Pancreas (tissue), 10 donors: ENCODE results near the gene GATD1. TPM values are rescaled to one million over a fixed set of nuclear protein-coding genes. Genes with fewer than 3 reads are reported as not detected.

ENCODE experiments used
- ATAC-seq, 4 donors: fragments of 200-7000 bp; cut with Tn5 transposase; one replicate each; pipeline versions ENCODE4 v1.8.0 to v1.9.1; 2020; ENCODE audit warnings: mild to moderate bottlenecking in 4 of 4, moderate library complexity in 4 of 4
- DNase-seq, 6 donors: peaks; one replicate each; pipeline ENCODE4 v3.0.0-alpha.2; 2020
- FAIRE-seq: peaks from 2 replicates; lab custom pipeline; 2012; peaks lifted over from hg19 to GRCh38; lab: Jason Lieb, UNC
- H3K27ac ChIP-seq, 4 donors: fragments of 200-600 bp; sonication (generic); 1 replicate in 3 of 4; 2 replicates in 1 of 4; pipeline versions ENCODE4 v1.5.0 to v1.8.0; 2020
- H3K27me3 ChIP-seq, 4 donors: fragments of 200-600 bp; one replicate each; pipeline ENCODE4 v1.8.0; 2021
- H3K36me3 ChIP-seq, 3 donors: fragments of 200-600 bp; sonication (generic) in 1 of 3; one replicate each; pipeline versions ENCODE4 v1.5.0 to v1.8.0; 2020 to 2021
- H3K4me1 ChIP-seq, 3 donors: fragments of 200-600 bp; one replicate each; pipeline ENCODE4 v1.8.0; 2021
- H3K4me3 ChIP-seq, 4 donors: fragments of 200-600 bp; sonication (generic) in 2 of 4; one replicate each; pipeline versions ENCODE4 v1.5.0 to v1.8.0; 2020 to 2021
- H3K9me3 ChIP-seq, 4 donors: fragments of 200-600 bp; one replicate each; pipeline ENCODE4 v1.8.0; 2021
- WGBS, 2 donors: extraction: QIAGEN DNeasy Blood & Tissue Kit; methylation state at CpG; one replicate each; pipeline ENCODE4 v1.1.7; 2013; 5-methylcytosine and 5-hydroxymethylcytosine counted together
- intact Hi-C, 3 donors: fragments of 100-400 bp; cut with DNase I; formaldehyde crosslinking; loops; one replicate each; pipeline versions ENCODE4 v1.11.1 to v1.14.2; 2022
- polyA plus RNA-seq, 2 donors: library from polyadenylated mRNA; stranded (reverse); fragments of 200-250 nt; gene quantifications; one replicate each; pipeline ENCODE4 v1.2.3, GENCODE V29; 2013
- total RNA-seq, 6 donors: library from RNA; stranded (reverse); fragmentation: NEBNext Ultra II Directional in 4 of 6; extraction: Animal tissue kit (Norgen Biotek cat#: 25700) in 4 of 6; gene quantifications; one replicate each; pipeline versions ENCODE4 v1.2.1 to v1.2.4, GENCODE V29; 2021 to 2023
- TF ChIP-seq, protein P1 (sequence below), 4 donors: fragments of 200-600 bp; sonication (generic) in 3 of 4; IDR thresholded peaks; one replicate each; pipeline versions ENCODE4 v1.5.0 to v1.8.0; 2021; ENCODE audit warnings: antibody characterized with exemption in 4 of 4
- donor health status: healthy with polysubstance abuse.
- donor health status: DM: no; HTN: no; CAD: no; lungs with moderate emphysema.
- donor health status: DM: no; HTN: no; CAD: no.
- donor health status: control.
- donor health status: control.
- donor health status: Bipolar disorder and iron deficiency.
- donor health status: DM: yes; HTN: yes; CAD: no.
- donor health status: DM: no; HTN: no; CAD: no.
- donor health status: DM: no; HTN: no; CAD: no.
- donor health status: DM: yes; HTN: yes; CAD: no.

The GATD1 gene
- total and polyA plus RNA-seq, 8 donors = 13.6 to 43.2 (median 21.5) TPM

DNA sequence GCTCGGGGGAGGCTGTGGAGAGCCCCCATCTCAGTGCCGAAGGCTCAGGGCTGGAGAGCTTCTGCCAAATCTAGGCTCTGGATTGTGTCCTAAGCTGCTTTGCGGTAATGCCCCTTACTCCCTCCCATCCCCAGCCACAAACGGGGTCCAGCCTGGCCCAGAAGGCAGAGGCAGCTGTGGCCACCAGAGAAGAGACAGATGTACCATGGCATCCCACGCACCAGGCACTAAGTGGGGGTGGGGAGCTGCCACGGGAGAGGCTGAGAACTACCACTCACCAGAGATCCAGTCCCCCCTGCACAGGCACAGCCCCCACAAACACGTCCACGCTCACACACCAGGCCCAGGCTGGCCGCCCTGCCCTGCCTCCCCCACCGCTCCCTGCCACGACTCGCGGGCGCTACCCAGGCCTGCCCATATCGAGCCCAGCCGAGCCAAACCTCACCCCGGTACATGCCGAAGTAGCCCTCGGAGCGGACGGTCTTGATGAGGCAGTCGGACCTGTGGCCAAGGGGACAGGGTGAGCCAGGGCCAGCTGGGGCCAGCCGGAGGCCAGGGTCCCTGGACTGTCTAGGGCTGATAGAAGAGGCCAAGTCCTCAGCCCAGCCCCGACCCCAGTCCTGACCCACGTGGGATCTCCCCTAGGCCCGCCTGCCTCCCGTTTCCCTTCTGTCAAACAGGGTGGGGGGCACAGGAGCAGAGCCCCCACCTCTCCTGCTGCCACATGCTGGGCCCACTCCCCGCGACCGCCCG, 16.9 kb upstream of the GATD1 start:
- WGBS, 2 donors = 36 to 37% methylated on average over 30 to 31 of the region's 31 CpGs
- Histone ChIP-seq H3K4me1 (peaks cover 8 to 17% (median 8%) of the 10 kb centered on the region in 3 donors), H3K9me3 (no peaks in the 10 kb centered on the region), H3K27ac (peak overlapping the region; percentile 86 to 90 (median 88)), H3K4me3 (peak overlapping the region in 3 of 4 donors; percentile 60 to 85 (median 72)), H3K27me3 (no peaks in the 10 kb centered on the region), H3K36me3 (peaks cover 0 to 14% (median 4%) of the 10 kb centered on the region in 3 donors)
- FAIRE-seq (no peak), ATAC-seq (peak; percentile 0 to 8 (median 2)), DNase-seq (peak in 4 of 6 donors; percentile 45 to 90 (median 60))
- TF ChIP-seq, protein P1, sequence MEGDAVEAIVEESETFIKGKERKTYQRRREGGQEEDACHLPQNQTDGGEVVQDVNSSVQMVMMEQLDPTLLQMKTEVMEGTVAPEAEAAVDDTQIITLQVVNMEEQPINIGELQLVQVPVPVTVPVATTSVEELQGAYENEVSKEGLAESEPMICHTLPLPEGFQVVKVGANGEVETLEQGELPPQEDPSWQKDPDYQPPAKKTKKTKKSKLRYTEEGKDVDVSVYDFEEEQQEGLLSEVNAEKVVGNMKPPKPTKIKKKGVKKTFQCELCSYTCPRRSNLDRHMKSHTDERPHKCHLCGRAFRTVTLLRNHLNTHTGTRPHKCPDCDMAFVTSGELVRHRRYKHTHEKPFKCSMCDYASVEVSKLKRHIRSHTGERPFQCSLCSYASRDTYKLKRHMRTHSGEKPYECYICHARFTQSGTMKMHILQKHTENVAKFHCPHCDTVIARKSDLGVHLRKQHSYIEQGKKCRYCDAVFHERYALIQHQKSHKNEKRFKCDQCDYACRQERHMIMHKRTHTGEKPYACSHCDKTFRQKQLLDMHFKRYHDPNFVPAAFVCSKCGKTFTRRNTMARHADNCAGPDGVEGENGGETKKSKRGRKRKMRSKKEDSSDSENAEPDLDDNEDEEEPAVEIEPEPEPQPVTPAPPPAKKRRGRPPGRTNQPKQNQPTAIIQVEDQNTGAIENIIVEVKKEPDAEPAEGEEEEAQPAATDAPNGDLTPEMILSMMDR (IDR thresholded peaks at IDR 0.05) = no peak
- intact Hi-C loops = no loop called here

DNA sequence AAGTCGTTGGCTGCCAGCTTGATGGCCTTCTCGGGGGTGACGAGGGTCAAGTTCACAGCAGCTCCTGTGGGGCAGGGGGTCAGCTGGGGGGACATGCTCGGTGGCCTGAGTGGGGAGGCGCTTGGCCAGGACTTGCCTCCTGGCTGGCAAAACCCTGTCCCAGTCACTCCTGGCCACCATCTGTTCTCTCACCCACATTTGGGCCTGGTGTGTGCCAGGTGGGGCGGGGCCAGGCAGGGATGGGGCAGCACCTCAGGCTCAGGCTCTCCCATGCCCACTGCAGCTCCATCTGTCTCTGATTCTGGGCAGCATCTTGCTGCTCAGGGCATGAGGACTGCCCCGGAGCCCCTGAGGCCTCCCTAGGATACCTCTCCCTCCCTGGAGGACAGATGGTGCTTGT, 16.3 kb upstream of the GATD1 start:
- FAIRE-seq = no peak
- DNase-seq = peak; percentile 85 to 96 (median 90)
- intact Hi-C loops = no loop called here
- H3K4me3 ChIP-seq = peak overlapping the region in 3 of 4 donors; percentile 60 to 85 (median 72)
- H3K27me3 ChIP-seq = no peaks in the 10 kb centered on the region
- peaks cover 0 to 14% (median 4%) of the 10 kb centered on the region in 3 donors for H3K36me3 ChIP-seq
- peak; percentile 30 to 48 (median 41) for ATAC-seq
- TF ChIP-seq, protein P1 (IDR thresholded peaks at IDR 0.05) = no peak
- 38 to 41% methylated on average over 7 of the region's 7 CpGs for WGBS, 2 donors
- H3K27ac ChIP-seq = peak overlapping the region in 3 of 4 donors; percentile 86 to 90 (median 89)
- no peaks in the 10 kb centered on the region for H3K9me3 ChIP-seq
- peaks cover 8 to 17% (median 8%) of the 10 kb centered on the region in 3 donors for H3K4me1 ChIP-seq

DNA sequence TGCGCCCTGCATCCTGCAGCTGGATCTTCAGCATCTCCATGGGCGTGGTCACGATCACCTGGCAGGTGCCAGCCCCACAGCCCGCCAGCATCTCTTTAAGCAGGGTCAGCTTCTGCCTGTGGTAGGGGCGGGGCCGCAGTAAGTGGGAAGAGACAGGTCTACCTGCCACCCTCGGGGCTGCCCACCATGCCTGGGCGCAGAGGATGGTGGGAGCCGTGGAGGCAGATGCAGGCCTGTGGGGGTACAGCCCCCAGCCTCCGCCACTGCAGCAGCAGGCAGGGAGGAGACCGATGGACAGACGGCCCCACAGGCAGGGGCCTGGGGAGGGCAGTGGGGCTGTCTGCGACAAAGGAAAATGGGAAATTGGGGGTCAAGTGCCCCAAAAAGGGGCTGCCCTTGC, 15.6 kb upstream of the GATD1 start:
- Histone ChIP-seq H3K9me3 (no peaks in the 10 kb centered on the region), H3K4me3 (peak overlapping the region in 1 of 4 donors; percentile 72), H3K36me3 (peaks cover 0 to 14% (median 4%) of the 10 kb centered on the region in 3 donors), H3K27me3 (no peaks in the 10 kb centered on the region), H3K27ac (no peak overlapping the region), H3K4me1 (peaks cover 8 to 14% (median 8%) of the 10 kb centered on the region in 3 donors)
- TF ChIP-seq, protein P1 (IDR thresholded peaks at IDR 0.05) = no peak
- no peak for FAIRE-seq
- DNase-seq = peak in 3 of 6 donors; percentile 35 to 74 (median 63)
- WGBS, 2 donors = 73 to 86% methylated on average over 12 to 13 of the region's 13 CpGs
- intact Hi-C loops = no loop called here
- ATAC-seq = no peak

DNA sequence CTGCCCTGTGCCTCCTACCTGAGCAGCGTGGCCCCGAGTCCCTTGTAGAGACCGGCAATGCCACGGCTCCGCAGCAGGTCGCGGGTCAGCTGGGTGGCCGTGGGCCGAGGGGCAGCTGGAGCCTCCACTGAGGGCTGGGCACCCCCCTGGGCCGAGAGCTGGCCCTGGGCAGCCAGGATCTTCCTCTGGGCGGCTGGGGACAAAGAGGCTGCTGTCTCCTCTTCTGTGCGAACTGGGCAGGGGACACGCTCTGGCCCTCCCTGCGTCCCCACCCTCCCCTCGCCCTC, 15.2 kb upstream of the GATD1 start:
- H3K9me3 ChIP-seq = no peaks in the 10 kb centered on the region
- ATAC-seq (no peak), DNase-seq (peak in 2 of 6 donors; percentile 17 to 80), FAIRE-seq (no peak)
- H3K36me3 ChIP-seq = peaks cover 0 to 14% (median 4%) of the 10 kb centered on the region in 3 donors
- no peak overlapping the region for H3K27ac ChIP-seq
- WGBS, 2 donors = 85 to 90% methylated on average over 7 to 15 of the region's 15 CpGs
- TF ChIP-seq, protein P1 (IDR thresholded peaks at IDR 0.05) = no peak
- H3K4me3 ChIP-seq = no peak overlapping the region
- no peaks in the 10 kb centered on the region for H3K27me3 ChIP-seq
- H3K4me1 ChIP-seq = peaks cover 8 to 14% (median 8%) of the 10 kb centered on the region in 3 donors
- intact Hi-C loops = no loop called here
